ENCODE measurements around the gene PACRG.

Gene PACRG

DNA sequence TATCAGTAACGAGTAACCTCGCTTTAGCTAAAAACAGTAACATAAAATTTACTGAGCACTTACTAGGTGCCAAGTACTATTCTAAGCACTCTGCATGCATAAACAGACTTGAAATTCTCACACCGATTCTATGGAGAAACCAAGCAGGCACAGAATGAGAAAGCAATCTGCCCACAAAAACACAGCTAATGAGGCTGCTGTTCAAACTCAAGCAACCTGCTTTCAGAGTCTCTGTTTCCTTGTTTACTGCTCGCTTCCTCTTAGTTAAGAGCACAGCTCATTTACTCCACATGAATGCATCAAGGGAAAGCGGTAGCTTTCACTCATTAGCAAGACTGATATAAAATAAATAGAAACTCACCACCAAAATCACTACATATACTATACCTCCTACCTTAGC lies 37.6 kb upstream of the PACRG start:
- H3K27ac ChIP-seq = no peak overlapping the region
- no peaks in the 10 kb centered on the region for H3K9me3 ChIP-seq
- H3K36me3 ChIP-seq = no peaks in the 10 kb centered on the region
- H3K4me3 ChIP-seq (ENCODE audit: low read depth in 1 of 2, low read length in 1 of 2) = no peak overlapping the region
- H3K27me3 ChIP-seq = no peaks in the 10 kb centered on the region
- H3K4me1 ChIP-seq (ENCODE audit: control insufficient read depth in 1 of 2, insufficient read depth in 1 of 2, low read depth in 1 of 2, low read length in 1 of 2) = no peaks in the 10 kb centered on the region
- TF ChIP-seq, protein P1, sequence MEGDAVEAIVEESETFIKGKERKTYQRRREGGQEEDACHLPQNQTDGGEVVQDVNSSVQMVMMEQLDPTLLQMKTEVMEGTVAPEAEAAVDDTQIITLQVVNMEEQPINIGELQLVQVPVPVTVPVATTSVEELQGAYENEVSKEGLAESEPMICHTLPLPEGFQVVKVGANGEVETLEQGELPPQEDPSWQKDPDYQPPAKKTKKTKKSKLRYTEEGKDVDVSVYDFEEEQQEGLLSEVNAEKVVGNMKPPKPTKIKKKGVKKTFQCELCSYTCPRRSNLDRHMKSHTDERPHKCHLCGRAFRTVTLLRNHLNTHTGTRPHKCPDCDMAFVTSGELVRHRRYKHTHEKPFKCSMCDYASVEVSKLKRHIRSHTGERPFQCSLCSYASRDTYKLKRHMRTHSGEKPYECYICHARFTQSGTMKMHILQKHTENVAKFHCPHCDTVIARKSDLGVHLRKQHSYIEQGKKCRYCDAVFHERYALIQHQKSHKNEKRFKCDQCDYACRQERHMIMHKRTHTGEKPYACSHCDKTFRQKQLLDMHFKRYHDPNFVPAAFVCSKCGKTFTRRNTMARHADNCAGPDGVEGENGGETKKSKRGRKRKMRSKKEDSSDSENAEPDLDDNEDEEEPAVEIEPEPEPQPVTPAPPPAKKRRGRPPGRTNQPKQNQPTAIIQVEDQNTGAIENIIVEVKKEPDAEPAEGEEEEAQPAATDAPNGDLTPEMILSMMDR (IDR thresholded peaks at IDR 0.05) = no peak

DNA sequence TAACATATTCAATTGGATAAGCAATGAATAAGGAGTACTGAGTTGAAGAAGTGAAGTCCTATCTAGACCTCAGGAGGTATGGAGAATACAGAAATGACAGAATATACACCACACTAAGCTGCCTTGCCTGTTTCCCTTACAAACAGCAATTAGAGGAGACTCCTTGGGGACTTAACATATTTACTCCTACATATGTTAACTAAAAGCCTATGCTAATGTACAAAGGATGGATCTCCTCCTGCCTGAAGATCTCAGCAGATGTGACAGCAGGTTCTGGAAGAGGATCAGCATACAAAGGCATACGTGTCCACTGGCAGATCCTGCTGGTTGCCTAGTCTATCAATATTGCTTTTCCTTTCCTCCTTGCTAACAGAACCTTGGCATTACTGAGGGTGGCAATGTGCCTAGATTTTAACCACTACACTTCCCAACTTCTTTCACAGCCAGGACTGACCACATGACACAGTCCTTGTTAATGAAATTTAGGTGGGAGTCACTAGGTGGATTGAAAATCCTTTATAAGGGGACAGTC lies 29.8 kb upstream of the PACRG start:
- Histone ChIP-seq H3K9me3 (no peaks in the 10 kb centered on the region), H3K27ac (no peak overlapping the region), H3K4me3 (ENCODE audit: low read depth in 1 of 2, low read length in 1 of 2) (no peak overlapping the region), H3K4me1 (ENCODE audit: control insufficient read depth in 1 of 2, insufficient read depth in 1 of 2, low read depth in 1 of 2, low read length in 1 of 2) (no peaks in the 10 kb centered on the region), H3K27me3 (no peaks in the 10 kb centered on the region), H3K36me3 (no peaks in the 10 kb centered on the region)
- TF ChIP-seq, protein P1 (IDR thresholded peaks at IDR 0.05) = no peak

DNA sequence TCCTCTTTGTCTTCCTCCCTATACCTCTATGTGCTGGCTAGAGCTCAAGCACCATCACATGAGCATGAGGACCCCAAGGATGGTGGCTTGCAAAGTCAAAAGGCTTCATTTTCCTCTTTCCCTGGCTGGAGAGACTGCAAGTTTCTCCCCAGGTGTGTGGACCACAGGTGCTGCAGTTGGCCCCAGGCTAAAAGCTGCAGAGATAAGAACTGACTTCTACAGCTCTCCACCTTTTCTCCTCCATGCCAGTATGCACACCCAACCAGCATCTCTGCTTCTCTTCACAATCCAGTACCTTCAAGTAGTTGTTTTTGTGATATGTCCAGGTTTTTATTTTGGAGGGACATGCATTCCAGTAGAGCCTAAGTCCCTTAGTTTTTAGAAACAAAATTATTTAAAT lies 29.3 kb upstream of the PACRG start:
- Histone ChIP-seq H3K4me3 (ENCODE audit: low read depth in 1 of 2, low read length in 1 of 2) (no peak overlapping the region), H3K4me1 (ENCODE audit: control insufficient read depth in 1 of 2, insufficient read depth in 1 of 2, low read depth in 1 of 2, low read length in 1 of 2) (no peaks in the 10 kb centered on the region), H3K9me3 (no peaks in the 10 kb centered on the region), H3K27me3 (no peaks in the 10 kb centered on the region), H3K36me3 (no peaks in the 10 kb centered on the region), H3K27ac (no peak overlapping the region)
- TF ChIP-seq, protein P1 (IDR thresholded peaks at IDR 0.05) = no peak

DNA sequence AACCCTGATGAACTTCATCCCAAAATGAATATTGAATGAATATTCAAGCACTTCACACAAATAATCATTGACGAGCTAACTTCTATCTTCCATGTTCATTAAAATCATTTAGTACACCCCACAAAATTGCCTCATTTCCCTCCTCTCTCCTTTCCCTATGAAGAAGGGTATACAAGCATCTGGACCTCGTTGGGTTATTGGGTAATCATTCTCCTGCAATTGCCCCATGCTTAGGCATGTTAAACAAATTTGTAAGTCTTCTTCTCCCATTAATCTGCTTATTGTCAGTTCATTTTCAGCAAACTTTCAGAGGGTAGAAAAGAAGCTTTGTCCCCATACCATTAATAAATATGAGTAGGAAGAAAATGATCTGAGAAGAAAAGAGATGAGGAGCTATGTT lies 27.8 kb upstream of the PACRG start:
- no peak overlapping the region for H3K27ac ChIP-seq
- H3K4me3 ChIP-seq (ENCODE audit: low read depth in 1 of 2, low read length in 1 of 2) = no peak overlapping the region
- H3K27me3 ChIP-seq = no peaks in the 10 kb centered on the region
- TF ChIP-seq, protein P1 (IDR thresholded peaks at IDR 0.05) = no peak
- no peaks in the 10 kb centered on the region for H3K9me3 ChIP-seq
- no peaks in the 10 kb centered on the region for H3K36me3 ChIP-seq
- no peaks in the 10 kb centered on the region for H3K4me1 ChIP-seq (ENCODE audit: control insufficient read depth in 1 of 2, insufficient read depth in 1 of 2, low read depth in 1 of 2, low read length in 1 of 2)

DNA sequence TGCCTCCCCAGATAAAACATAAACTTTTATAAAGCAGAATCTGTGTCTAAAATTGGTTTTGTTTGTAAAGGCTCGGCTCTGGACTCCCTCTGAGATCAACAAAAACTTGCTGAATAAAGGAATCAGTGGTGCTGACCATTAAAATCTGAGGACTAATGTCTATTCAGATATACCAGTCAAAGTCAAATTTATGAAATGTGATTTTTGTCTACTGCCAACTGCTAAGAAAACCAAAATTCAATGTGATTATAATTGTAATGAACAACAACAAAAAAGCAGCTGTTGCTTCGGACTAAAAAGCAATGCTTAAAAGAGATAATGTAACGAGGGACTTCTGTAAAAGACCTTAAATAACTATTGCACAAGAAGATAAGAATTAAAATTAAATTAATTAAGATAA lies 26.8 kb upstream of the PACRG start:
- no peaks in the 10 kb centered on the region for H3K36me3 ChIP-seq
- H3K4me1 ChIP-seq (ENCODE audit: control insufficient read depth in 1 of 2, insufficient read depth in 1 of 2, low read depth in 1 of 2, low read length in 1 of 2) = no peaks in the 10 kb centered on the region
- no peak overlapping the region for H3K4me3 ChIP-seq (ENCODE audit: low read depth in 1 of 2, low read length in 1 of 2)
- H3K27me3 ChIP-seq = no peaks in the 10 kb centered on the region
- H3K9me3 ChIP-seq = no peaks in the 10 kb centered on the region
- TF ChIP-seq, protein P1 (IDR thresholded peaks at IDR 0.05) = no peak
- H3K27ac ChIP-seq = no peak overlapping the region

DNA sequence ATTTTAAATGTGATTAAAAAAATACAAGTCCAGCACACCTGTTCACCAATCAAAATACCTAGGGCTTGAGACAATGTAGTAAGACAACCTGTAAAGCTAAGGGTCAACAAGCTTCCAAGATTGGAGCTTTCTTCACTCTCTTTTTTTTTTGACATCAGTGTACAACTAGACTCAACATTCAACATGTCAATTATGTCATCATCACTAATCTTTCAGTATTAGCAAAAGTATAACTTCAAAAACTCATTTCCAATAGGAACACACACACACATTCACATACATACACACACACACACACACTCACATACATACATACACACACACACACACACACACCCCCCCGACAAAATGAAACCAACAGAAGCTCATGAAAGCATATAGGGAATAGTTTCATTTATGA lies 26.2 kb upstream of the PACRG start:
- Histone ChIP-seq H3K36me3 (no peaks in the 10 kb centered on the region), H3K4me3 (ENCODE audit: low read depth in 1 of 2, low read length in 1 of 2) (no peak overlapping the region), H3K27me3 (no peaks in the 10 kb centered on the region), H3K4me1 (ENCODE audit: control insufficient read depth in 1 of 2, insufficient read depth in 1 of 2, low read depth in 1 of 2, low read length in 1 of 2) (no peaks in the 10 kb centered on the region), H3K9me3 (no peaks in the 10 kb centered on the region), H3K27ac (no peak overlapping the region)
- TF ChIP-seq, protein P1 (IDR thresholded peaks at IDR 0.05) = no peak

All from neutrophil (primary cell).